ENCODE results near the gene NFKBIE.
"Not testable (repeated sequence)": the region's sequence is repeated elsewhere in the genome, so short reads cannot be mapped to it uniquely, and the experiment has no call there.

Gene NFKBIE

GRCh38 chr6:44246663-44247337 lies 18.6 kb downstream of the NFKBIE start, which contains the start of gene HSP90AB1:
Gene HSP90AB1 (plus strand): TSS chr6:44247101. CDS start chr6:44248630, 1,529 bp downstream.
- DNase-seq (ENCODE audit: insufficient read length, low spot score) (peak; percentile 92), FAIRE-seq (peak; percentile 84)

- FAIRE-seq: peak; percentile 9
- peak; percentile 74 for DNase-seq (ENCODE audit: insufficient read length, low spot score)
Observed at GRCh38 chr6:44245912-44246662, 19.3 kb downstream of the NFKBIE start.

- DNase-seq (ENCODE audit: insufficient read length, low spot score) (no peak), FAIRE-seq (no peak)
Observed at GRCh38 chr6:44245391-44245911, 19.9 kb downstream of the NFKBIE start.

GRCh38 chr6:44243345-44243744 lies 22.0 kb downstream of the NFKBIE start:
- DNase-seq (ENCODE audit: insufficient read length, low spot score) (no peak), FAIRE-seq (no peak)

GRCh38 chr6:44238687-44239350 lies 26.5 kb downstream of the NFKBIE start:
- no peak for FAIRE-seq
- no peak for DNase-seq (ENCODE audit: insufficient read length, low spot score)

GRCh38 chr6:44237813-44238433 lies 27.4 kb downstream of the NFKBIE start:
- DNase-seq (ENCODE audit: insufficient read length, low spot score) (peak; percentile 83), FAIRE-seq (no peak)

- DNase-seq (ENCODE audit: insufficient read length, low spot score) (peak; percentile 97), FAIRE-seq (peak; percentile 96)
Observed at GRCh38 chr6:44237021-44237812, 28.1 kb downstream of the NFKBIE start.

- DNase-seq (ENCODE audit: insufficient read length, low spot score): no peak
- no peak for FAIRE-seq
Observed at GRCh38 chr6:44235891-44236516, 29.3 kb downstream of the NFKBIE start.

GRCh38 chr6:44235269-44235668 lies 30.1 kb downstream of the NFKBIE start:
- no peak for DNase-seq (ENCODE audit: insufficient read length, low spot score)
- FAIRE-seq: no peak

- DNase-seq (ENCODE audit: insufficient read length, low spot score): no peak
- FAIRE-seq: no peak
Observed at GRCh38 chr6:44234101-44235025, 31.0 kb downstream of the NFKBIE start.

GRCh38 chr6:44233567-44234100 lies 31.7 kb downstream of the NFKBIE start:
- no peak for FAIRE-seq
- DNase-seq (ENCODE audit: insufficient read length, low spot score): no peak

- DNase-seq (ENCODE audit: insufficient read length, low spot score) (no peak), FAIRE-seq (no peak)
Observed at GRCh38 chr6:44232676-44233566, 32.4 kb downstream of the NFKBIE start.

GRCh38 chr6:44231426-44231825 lies 33.9 kb downstream of the NFKBIE start:
- not testable (repeated sequence) for FAIRE-seq; DNase-seq (ENCODE audit: insufficient read length, low spot score)

GRCh38 chr6:44230034-44230675 lies 35.2 kb downstream of the NFKBIE start:
- FAIRE-seq (no peak), DNase-seq (ENCODE audit: insufficient read length, low spot score) (no peak)

GRCh38 chr6:44229376-44230033 lies 35.8 kb downstream of the NFKBIE start:
- DNase-seq (ENCODE audit: insufficient read length, low spot score) (no peak), FAIRE-seq (no peak)

GRCh38 chr6:44228836-44229235 lies 36.5 kb downstream of the NFKBIE start:
- DNase-seq (ENCODE audit: insufficient read length, low spot score): no peak
- no peak for FAIRE-seq
